Upper lobe of left lung (tissue), 4 donors: ENCODE results near the gene VPS13D.

Experiments used
- EP300 ChIP-seq, 4 donors: sonication (generic); formaldehyde crosslinking; IDR thresholded peaks; one replicate each; pipeline ENCODE4 v1.5.1; 2017; ENCODE audit warnings: antibody characterized with exemption in 4 of 4, control low read depth in 2 of 4
- POLR2A ChIP-seq, 4 donors: fragments of 450-650 bp; IDR thresholded peaks; one replicate each; pipeline ENCODE4 v1.5.1; 2016 to 2017; ENCODE audit warnings: antibody characterized with exemption in 4 of 4, mild to moderate bottlenecking in 2 of 4
- TF ChIP-seq, protein P1 (sequence below), 6 experiments: fragments of 450-650 bp in 4 of 6; fragments of 200-600 bp in 2 of 6; sonication (generic) in 2 of 6; IDR thresholded peaks; one replicate each; pipeline ENCODE4 v1.5.1; 2016 to 2019; ENCODE audit warnings: antibody characterized with exemption in 6 of 6

DNA sequence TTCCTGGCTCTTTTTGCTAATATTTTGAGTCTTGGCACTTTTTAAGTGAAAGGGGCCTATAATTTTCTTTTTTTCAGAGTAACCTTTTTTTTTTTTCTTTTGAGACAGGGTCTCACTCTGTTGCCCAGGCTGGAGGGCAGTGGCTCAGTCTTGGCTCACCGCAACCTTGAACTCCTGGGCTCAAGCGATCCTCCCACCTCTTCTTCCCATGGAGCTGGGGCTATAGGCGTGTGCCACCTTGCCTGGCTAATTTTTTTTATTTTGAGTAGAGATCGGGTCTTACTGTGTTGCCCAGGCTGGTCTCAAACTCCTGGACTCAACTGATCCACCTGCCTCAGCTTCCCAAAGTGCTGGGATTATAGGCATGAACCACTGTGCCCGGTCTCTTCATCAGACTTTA is 285.4 kb downstream of the VPS13D start:
- no peak for TF ChIP-seq POLR2A (IDR thresholded peaks at IDR 0.05)
- no peak for TF ChIP-seq EP300 (IDR thresholded peaks at IDR 0.05)
- TF ChIP-seq, protein P1, sequence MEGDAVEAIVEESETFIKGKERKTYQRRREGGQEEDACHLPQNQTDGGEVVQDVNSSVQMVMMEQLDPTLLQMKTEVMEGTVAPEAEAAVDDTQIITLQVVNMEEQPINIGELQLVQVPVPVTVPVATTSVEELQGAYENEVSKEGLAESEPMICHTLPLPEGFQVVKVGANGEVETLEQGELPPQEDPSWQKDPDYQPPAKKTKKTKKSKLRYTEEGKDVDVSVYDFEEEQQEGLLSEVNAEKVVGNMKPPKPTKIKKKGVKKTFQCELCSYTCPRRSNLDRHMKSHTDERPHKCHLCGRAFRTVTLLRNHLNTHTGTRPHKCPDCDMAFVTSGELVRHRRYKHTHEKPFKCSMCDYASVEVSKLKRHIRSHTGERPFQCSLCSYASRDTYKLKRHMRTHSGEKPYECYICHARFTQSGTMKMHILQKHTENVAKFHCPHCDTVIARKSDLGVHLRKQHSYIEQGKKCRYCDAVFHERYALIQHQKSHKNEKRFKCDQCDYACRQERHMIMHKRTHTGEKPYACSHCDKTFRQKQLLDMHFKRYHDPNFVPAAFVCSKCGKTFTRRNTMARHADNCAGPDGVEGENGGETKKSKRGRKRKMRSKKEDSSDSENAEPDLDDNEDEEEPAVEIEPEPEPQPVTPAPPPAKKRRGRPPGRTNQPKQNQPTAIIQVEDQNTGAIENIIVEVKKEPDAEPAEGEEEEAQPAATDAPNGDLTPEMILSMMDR (IDR thresholded peaks at IDR 0.05) = no peak
